Thymus (tissue), 14 donors: ENCODE measurements around the gene GOLGA6L2. TPM values are rescaled to one million over a fixed set of nuclear protein-coding genes. Genes with fewer than 3 reads are reported as not detected.

Experiments used
- DNase-seq, 9 donors: peaks; one replicate each; pipeline ENCODE4 v3.0.0-alpha.2; 2013; ENCODE audit warnings: low spot score in 9 of 9, low read depth in 6 of 9, missing footprints in 1 of 9
- H3K27ac ChIP-seq, 2 donors: one replicate each; pipeline ENCODE4 v1.5.1; 2013; ENCODE audit warnings: control low read depth in 1 of 2, low read depth in 1 of 2, low read length in 1 of 2, mild to moderate bottlenecking in 1 of 2, moderate library complexity in 1 of 2
- H3K27me3 ChIP-seq, 2 donors: one replicate each; pipeline ENCODE4 v1.5.1; 2013; ENCODE audit warnings: low read length in 1 of 2; ENCODE audit not compliant: control insufficient read depth in 2 of 2, insufficient read depth in 1 of 2
- H3K36me3 ChIP-seq, 2 donors: one replicate each; pipeline ENCODE4 v1.5.1; 2013; ENCODE audit warnings: low read length in 1 of 2, mild to moderate bottlenecking in 1 of 2, moderate library complexity in 1 of 2; ENCODE audit not compliant: control insufficient read depth in 2 of 2, insufficient read depth in 2 of 2
- H3K4me1 ChIP-seq, 2 donors: one replicate each; pipeline ENCODE4 v1.5.1; 2013; ENCODE audit warnings: low read length in 2 of 2; ENCODE audit not compliant: control insufficient read depth in 2 of 2, insufficient read depth in 2 of 2
- H3K4me3 ChIP-seq, 2 donors: one replicate each; pipeline ENCODE4 v1.5.1; 2013; ENCODE audit warnings: low read length in 2 of 2, control low read depth in 1 of 2, mild to moderate bottlenecking in 1 of 2
- H3K9me3 ChIP-seq, 2 donors: one replicate each; pipeline ENCODE4 v1.5.1; 2013; ENCODE audit warnings: low read length in 1 of 2, mild to moderate bottlenecking in 1 of 2; ENCODE audit not compliant: control insufficient read depth in 2 of 2, insufficient read depth in 1 of 2
- WGBS: extraction: QIAGEN DNeasy Blood & Tissue Kit; methylation state at CpG from one replicate; pipeline ENCODE4 v1.1.7; 2013; 5-methylcytosine and 5-hydroxymethylcytosine counted together
- long read RNA-seq, 10 donors: transcript quantifications; one replicate each; lab custom pipeline, GENCODE V29; 2026
- polyA plus RNA-seq: library from polyadenylated mRNA; stranded (reverse); fragments of 200-250 nt; gene quantifications from one replicate; pipeline ENCODE4 v1.2.3, GENCODE V29; 2013
- total RNA-seq: library from RNA; stranded (reverse); fragments of 120-200 nt; gene quantifications from one replicate; pipeline ENCODE4 v1.2.4, GENCODE V29; 2013
- donor health status: healthy.

GOLGA6L2 gene, protein sequence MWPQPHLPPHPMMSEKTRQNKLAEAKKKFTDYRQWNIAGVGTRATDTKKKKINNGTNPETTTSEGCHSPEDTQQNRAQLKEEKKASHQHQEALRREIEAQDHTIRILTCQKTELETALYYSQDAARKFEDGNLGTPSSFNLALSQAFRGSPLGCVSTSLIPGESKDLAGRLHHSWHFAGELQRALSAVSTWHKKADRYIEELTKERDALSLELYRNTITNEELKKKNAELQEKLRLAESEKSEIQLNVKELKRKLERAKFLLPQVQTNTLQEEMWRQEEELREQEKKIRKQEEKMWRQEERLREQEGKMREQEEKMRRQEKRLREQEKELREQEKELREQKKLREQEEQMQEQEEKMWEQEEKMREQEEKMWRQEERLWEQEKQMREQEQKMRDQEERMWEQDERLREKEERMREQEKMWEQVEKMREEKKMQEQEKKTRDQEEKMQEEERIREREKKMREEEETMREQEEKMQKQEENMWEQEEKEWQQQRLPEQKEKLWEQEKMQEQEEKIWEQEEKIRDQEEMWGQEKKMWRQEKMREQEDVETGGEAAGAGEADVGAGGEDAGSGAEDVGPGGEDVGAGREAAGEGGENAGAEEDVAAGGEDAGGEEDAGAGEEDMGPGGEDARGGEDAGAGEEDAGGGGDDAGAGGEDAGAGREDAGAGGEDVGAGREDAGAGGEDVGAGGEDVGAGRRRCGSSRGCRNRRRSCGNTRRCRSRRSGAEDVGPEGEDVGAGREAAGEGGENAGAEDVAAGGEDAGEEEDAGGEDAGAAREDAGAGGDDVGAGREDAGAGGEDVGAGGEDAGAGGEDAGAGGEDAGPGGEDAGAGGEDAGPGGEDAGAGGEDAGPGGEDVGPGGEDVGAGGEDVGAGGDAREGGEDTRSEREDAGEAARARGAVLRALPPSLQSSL
- total RNA-seq (not detected), polyA plus RNA-seq (0.09 TPM)
- long read RNA-seq, donor 1 = 0 reads
- long read RNA-seq, donor 2 = 0 reads
- long read RNA-seq, donor 3 = 0 reads
- long read RNA-seq, donor 4 = 0 reads
- long read RNA-seq, donor 5 = 0 reads
- long read RNA-seq, donor 6 = 0 reads
- long read RNA-seq, donor 7 = 0 reads
- long read RNA-seq, donor 8 = 0 reads
- long read RNA-seq, donor 9 = 0 reads
- long read RNA-seq, donor 10 = 0 reads

DNA sequence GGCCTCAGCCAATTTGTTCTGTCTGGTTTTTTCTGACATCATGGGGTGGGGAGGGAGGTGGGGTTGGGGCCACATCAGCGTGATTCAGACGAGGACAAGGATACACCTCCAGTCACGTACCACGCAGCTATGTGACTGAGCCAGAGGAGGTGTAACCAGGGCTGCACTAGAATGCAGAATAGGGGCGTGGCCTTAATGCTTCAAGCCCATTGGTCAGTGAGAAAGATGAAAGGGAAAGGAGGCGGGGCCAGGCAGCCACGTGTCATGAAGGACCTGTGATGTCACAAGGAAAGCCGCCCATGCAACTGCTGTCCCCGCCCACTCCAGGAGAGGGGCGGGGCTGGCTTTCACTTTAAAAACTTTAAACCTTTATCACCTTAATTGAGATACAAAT lies at the start of gene GOLGA6L2:
GOLGA6L2 (minus strand) TSS at position 137 of the 394 bp plus-strand sequence; CDS start at position 75, 62 bp downstream.
- no peaks in the 10 kb centered on the region for H3K9me3 ChIP-seq
- no peaks in the 10 kb centered on the region for H3K4me1 ChIP-seq
- DNase-seq = no peak
- no peak within 1 kb of the TSS for H3K4me3 ChIP-seq
- no peaks in the 10 kb centered on the region for H3K27me3 ChIP-seq
- H3K27ac ChIP-seq = no peak within 1 kb of the TSS
- no peaks in the 10 kb centered on the region for H3K36me3 ChIP-seq
- 93% methylated on average over 10 of the region's 10 CpGs for WGBS

DNA sequence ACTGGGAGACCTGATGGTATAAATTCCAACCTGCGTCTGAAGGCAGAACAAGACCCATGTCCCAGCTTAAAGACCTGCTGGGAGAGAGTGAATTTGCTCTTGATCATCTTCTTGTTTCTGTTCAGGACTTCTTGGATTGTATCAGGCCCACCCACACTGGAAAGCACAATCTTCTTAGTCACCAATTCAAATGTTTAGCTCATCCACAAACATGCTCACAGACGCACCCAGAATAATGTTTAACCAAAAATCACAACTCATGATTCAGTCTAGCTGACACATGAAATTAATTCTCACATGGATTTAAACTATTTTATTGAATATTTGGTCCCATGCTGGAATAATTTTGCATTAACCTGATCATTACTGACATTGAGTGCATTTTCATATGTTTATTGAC lies 37.8 kb upstream of the GOLGA6L2 start:
- Histone ChIP-seq H3K36me3 (no peaks in the 10 kb centered on the region), H3K4me3 (no peak overlapping the region), H3K27me3 (no peaks in the 10 kb centered on the region), H3K27ac (no peak overlapping the region), H3K9me3 (no peaks in the 10 kb centered on the region), H3K4me1 (no peaks in the 10 kb centered on the region)
- WGBS = 96% methylated on average over 2 of the region's 2 CpGs
- no peak for DNase-seq

DNA sequence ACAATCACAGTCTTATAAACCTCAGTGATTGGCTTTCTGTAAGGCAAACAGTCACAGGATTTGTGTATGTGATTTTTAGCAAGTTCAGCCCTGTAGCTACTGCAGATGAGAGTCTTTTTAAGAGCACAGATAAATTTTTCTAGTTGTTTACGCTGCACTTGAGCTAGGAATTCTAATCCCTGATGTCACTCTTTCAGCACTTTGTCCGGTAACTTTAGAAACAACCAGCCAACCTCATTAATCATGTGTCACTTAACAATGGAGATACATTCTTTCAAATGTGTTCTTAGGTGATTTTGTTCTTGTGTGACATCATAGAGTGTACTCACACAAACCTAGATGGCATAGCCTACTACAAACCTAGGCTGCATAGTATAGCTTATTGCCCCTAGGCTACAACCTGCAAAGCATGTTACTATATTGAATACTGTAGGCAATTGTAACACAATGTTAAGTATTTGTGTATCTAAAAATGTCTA lies 36.8 kb upstream of the GOLGA6L2 start:
- Histone ChIP-seq H3K27me3 (no peaks in the 10 kb centered on the region), H3K4me1 (no peaks in the 10 kb centered on the region), H3K36me3 (no peaks in the 10 kb centered on the region), H3K9me3 (no peaks in the 10 kb centered on the region), H3K27ac (no peak overlapping the region), H3K4me3 (no peak overlapping the region)
- DNase-seq = no peak
- WGBS = 81% methylated on average over 2 of the region's 2 CpGs

GRCh38 chr15:23482764-23483489 lies 35.9 kb upstream of the GOLGA6L2 start:
- Histone ChIP-seq H3K9me3 (no peaks in the 10 kb centered on the region), H3K4me1 (no peaks in the 10 kb centered on the region), H3K27me3 (no peaks in the 10 kb centered on the region), H3K4me3 (no peak overlapping the region), H3K36me3 (no peaks in the 10 kb centered on the region), H3K27ac (no peak overlapping the region)
- 81% methylated on average over 3 of the region's 3 CpGs for WGBS
- no peak for DNase-seq

DNA sequence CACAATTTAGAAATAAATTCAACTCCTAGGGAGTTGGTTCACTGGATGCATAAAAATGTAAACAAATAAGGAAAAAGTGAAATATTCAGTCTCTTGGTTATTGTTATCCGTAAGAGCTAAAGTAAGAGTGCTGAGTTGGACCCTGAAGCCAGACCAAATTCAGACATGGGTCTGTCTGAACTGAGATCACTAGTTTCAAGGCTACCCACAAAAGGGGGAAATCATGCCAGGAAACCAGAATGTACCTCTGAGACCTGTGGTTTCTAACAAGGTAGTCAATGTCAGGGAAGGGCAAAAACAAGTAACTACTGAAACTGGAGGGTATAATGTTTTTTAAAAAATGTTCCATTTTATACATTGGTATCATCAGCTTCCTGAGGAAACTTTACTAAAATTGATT lies 35.2 kb upstream of the GOLGA6L2 start:
- H3K4me1 ChIP-seq = no peaks in the 10 kb centered on the region
- H3K4me3 ChIP-seq = no peak overlapping the region
- DNase-seq = no peak
- H3K36me3 ChIP-seq = no peaks in the 10 kb centered on the region
- WGBS = 90% methylated on average over 1 of the region's 1 CpG
- H3K9me3 ChIP-seq = no peaks in the 10 kb centered on the region
- no peak overlapping the region for H3K27ac ChIP-seq
- no peaks in the 10 kb centered on the region for H3K27me3 ChIP-seq

DNA sequence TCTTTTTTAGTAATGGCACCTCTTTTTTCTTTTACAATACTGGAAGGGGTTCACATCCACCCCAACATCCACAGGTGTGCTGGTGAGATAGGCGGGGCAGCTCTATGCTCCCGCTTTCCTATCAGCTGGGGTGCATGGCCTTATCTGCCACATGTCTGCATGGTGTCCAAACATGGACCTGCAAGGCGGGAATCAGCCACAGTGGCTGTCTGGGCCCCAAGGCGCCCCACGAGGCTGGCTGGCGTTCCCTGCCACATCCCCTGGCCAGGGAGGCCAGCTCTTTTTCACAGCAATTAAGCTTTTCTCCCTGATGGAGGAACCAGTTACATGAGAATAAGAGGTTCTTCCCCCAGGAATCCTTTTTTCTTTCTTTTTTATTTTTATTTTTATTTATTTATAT lies 30.9 kb upstream of the GOLGA6L2 start:
- no peak overlapping the region for H3K27ac ChIP-seq
- H3K36me3 ChIP-seq = no peaks in the 10 kb centered on the region
- DNase-seq = no peak
- H3K9me3 ChIP-seq = no peaks in the 10 kb centered on the region
- WGBS = 93% methylated on average over 6 of the region's 6 CpGs
- no peaks in the 10 kb centered on the region for H3K27me3 ChIP-seq
- no peaks in the 10 kb centered on the region for H3K4me1 ChIP-seq
- no peak overlapping the region for H3K4me3 ChIP-seq

DNA sequence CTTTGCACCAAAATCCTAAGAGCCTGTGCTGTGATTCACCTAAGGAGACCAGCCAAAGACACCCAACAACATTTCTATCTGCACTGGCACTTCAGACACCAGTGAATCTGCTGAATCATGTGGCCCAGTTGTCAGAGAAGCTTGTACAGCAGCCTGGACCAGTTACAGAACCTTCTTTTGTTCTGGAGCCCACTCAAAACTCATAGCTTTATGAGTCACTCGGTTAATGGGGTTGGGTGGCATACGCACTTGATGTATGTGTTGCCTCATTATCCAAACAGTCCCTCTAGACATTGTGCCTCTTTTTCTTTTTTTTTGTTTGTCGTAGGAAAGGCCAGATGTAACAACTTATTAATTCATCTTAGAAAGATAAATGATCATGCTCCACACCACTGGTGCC lies 25.6 kb upstream of the GOLGA6L2 start:
- Histone ChIP-seq H3K9me3 (no peaks in the 10 kb centered on the region), H3K27ac (no peak overlapping the region), H3K4me3 (no peak overlapping the region), H3K36me3 (no peaks in the 10 kb centered on the region), H3K4me1 (no peaks in the 10 kb centered on the region), H3K27me3 (no peaks in the 10 kb centered on the region)
- DNase-seq = no peak
- WGBS = 82% methylated on average over 3 of the region's 3 CpGs

DNA sequence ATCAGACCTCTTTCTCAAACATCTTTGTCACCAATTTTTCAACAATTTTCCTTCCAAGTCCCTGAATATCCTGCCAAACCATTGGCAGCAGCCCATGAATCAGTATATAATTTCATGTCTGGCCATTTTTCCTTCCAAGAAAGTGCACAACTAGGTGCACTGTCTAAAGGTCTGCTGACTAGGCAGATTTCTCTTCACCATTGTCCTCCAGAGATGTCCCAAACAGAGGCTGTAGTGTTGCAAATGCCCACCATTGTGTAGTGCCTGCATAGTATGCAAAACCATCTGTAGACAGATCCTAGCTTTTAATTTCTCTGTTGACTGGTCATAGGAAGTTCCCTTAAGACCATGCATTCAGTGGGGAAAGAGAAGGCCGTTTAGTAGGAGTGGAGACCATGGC lies 25.0 kb upstream of the GOLGA6L2 start:
- Histone ChIP-seq H3K4me3 (no peak overlapping the region), H3K36me3 (no peaks in the 10 kb centered on the region), H3K27me3 (no peaks in the 10 kb centered on the region), H3K4me1 (no peaks in the 10 kb centered on the region), H3K27ac (no peak overlapping the region), H3K9me3 (no peaks in the 10 kb centered on the region)
- 85% methylated on average over 1 of the region's 1 CpG for WGBS
- no peak for DNase-seq
